ENCODE results near the gene MBLAC1. TPM values are rescaled to one million over a fixed set of nuclear protein-coding genes. Genes with fewer than 3 reads are reported as not detected.

The MBLAC1 gene
- total and polyA plus RNA-seq, 9 of the 15 experiments (the other 6 are each of a cell fraction or from before 2014, with no cell fraction given) = 0.03 to 3.1 (median 0.52) TPM

DNA sequence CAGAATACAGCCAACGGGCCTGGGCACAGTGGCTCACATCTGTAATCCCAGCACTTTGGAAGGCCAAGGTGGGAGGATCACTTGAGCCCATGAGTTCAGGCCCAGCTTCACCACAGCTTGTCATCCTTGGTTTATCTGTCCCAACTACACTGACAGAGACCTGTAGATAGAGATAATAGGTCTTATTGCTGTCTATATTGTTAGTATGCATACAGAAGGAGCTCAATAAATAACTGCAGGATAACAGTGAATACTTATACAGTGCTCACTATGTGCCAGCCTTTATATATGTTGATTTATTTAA is 6.1 kb upstream of the MBLAC1 start (continued):
- TF ChIP-seq ZNF311 (CRISPR knock-in tag; IDR thresholded peaks at IDR 0.05) (no peak), HMG20A (CRISPR knock-in tag; conservative IDR thresholded peaks at IDR 0.05) (no peak), WHSC1 (IDR thresholded peaks at IDR 0.05; ENCODE audit: low read length) (no peak), RCOR1 (IDR thresholded peaks at IDR 0.05; ENCODE audit: borderline replicate concordance in 1 of 2, low read depth in 2 of 2, low read length in 2 of 2) (0 out of 4 replicates have a peak, but pooled peaks of 1 of the 2 experiments have one; percentile 24), MAFK (IDR thresholded peaks at IDR 0.05; ENCODE audit: low read length) (no peak), HCFC1 (IDR thresholded peaks at IDR 0.05; ENCODE audit: low read depth, low read length) (no peak), KLF13 (tag; IDR thresholded peaks at IDR 0.05; ENCODE audit: borderline replicate concordance, low read depth) (no peak), ZNF184 (CRISPR knock-in tag; IDR thresholded peaks at IDR 0.05) (no peak), POLR2A (conservative IDR thresholded peaks at IDR 0.05) (no peak), NRF1 (conservative IDR thresholded peaks at IDR 0.05 in 1 of 2, IDR thresholded peaks at IDR 0.05 in 1 of 2) (no peak), RBM39 (optimal IDR thresholded peaks at IDR 0.05; ENCODE audit: low read depth, low read length) (no peak), MEIS2 (IDR thresholded peaks at IDR 0.05; ENCODE audit: partially characterized antibody) (peak; percentile 36), MAFG (tag; conservative IDR thresholded peaks at IDR 0.05) (no peak), CBFB (CRISPR knock-in tag; IDR thresholded peaks at IDR 0.05) (no peak), HDGF (IDR thresholded peaks at IDR 0.05) (no peak; the same call in 1 of the 2 replicates), ELF2 (CRISPR knock-in tag; IDR thresholded peaks at IDR 0.05) (no peak)
- TF ChIP-seq, protein P1, sequence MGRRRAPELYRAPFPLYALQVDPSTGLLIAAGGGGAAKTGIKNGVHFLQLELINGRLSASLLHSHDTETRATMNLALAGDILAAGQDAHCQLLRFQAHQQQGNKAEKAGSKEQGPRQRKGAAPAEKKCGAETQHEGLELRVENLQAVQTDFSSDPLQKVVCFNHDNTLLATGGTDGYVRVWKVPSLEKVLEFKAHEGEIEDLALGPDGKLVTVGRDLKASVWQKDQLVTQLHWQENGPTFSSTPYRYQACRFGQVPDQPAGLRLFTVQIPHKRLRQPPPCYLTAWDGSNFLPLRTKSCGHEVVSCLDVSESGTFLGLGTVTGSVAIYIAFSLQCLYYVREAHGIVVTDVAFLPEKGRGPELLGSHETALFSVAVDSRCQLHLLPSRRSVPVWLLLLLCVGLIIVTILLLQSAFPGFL (CRISPR knock-in tag; IDR thresholded peaks at IDR 0.05) = 0 out of 2 replicates have a peak, but pooled peaks have one; percentile 57
- TF ChIP-seq, protein P2, sequence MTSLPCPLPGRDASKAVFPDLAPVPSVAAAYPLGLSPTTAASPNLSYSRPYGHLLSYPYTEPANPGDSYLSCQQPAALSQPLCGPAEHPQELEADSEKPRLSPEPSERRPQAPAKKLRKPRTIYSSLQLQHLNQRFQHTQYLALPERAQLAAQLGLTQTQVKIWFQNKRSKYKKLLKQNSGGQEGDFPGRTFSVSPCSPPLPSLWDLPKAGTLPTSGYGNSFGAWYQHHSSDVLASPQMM (CRISPR knock-in tag; IDR thresholded peaks at IDR 0.05) = no peak
- TF ChIP-seq, protein P3, sequence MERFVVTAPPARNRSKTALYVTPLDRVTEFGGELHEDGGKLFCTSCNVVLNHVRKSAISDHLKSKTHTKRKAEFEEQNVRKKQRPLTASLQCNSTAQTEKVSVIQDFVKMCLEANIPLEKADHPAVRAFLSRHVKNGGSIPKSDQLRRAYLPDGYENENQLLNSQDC (CRISPR knock-in tag; IDR thresholded peaks at IDR 0.05) = no peak
- TF ChIP-seq, protein P4, sequence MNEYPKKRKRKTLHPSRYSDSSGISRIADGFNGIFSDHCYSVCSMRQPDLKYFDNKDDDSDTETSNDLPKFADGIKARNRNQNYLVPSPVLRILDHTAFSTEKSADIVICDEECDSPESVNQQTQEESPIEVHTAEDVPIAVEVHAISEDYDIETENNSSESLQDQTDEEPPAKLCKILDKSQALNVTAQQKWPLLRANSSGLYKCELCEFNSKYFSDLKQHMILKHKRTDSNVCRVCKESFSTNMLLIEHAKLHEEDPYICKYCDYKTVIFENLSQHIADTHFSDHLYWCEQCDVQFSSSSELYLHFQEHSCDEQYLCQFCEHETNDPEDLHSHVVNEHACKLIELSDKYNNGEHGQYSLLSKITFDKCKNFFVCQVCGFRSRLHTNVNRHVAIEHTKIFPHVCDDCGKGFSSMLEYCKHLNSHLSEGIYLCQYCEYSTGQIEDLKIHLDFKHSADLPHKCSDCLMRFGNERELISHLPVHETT (CRISPR knock-in tag; conservative IDR thresholded peaks at IDR 0.05 in 1 of 2, IDR thresholded peaks at IDR 0.05 in 1 of 2) = peak in 1 of 2 experiments; percentile 34; a peak in 1 of 4 replicates
